Uterus (tissue), 4 donors: ENCODE data around the gene RTN1. TPM values are rescaled to one million over a fixed set of nuclear protein-coding genes. Genes with fewer than 3 reads are reported as not detected.

Source experiments
- DNase-seq, 2 donors: peaks; one replicate each; pipeline ENCODE4 v3.0.0-alpha.2; 2019 to 2020
- H3K27ac ChIP-seq, 2 donors: fragments of 200-600 bp; sonication (generic); 1 replicate in 1 of 2; 2 replicates in 1 of 2; pipeline ENCODE4 v1.5.1; 2016 to 2018
- H3K27me3 ChIP-seq, 2 donors: fragments of 200-600 bp; sonication (generic); one replicate each; pipeline ENCODE4 v1.5.1; 2018 to 2019; ENCODE audit warnings: control low read depth in 1 of 2
- H3K36me3 ChIP-seq, 2 donors: fragments of 200-600 bp; sonication (generic); one replicate each; pipeline ENCODE4 v1.5.1; 2019; ENCODE audit warnings: control low read depth in 1 of 2
- H3K4me1 ChIP-seq, 2 donors: fragments of 200-600 bp; sonication (generic); one replicate each; pipeline ENCODE4 v1.5.1; 2018 to 2019; ENCODE audit warnings: control low read depth in 1 of 2
- H3K4me3 ChIP-seq, 2 donors: fragments of 200-600 bp; sonication (generic); 1 replicate in 1 of 2; 2 replicates in 1 of 2; pipeline ENCODE4 v1.5.1; 2018 to 2019; ENCODE audit warnings: mild to moderate bottlenecking in 1 of 2
- H3K9me3 ChIP-seq, 2 donors: fragments of 200-600 bp; sonication (generic); one replicate each; pipeline ENCODE4 v1.5.1; 2019; ENCODE audit warnings: control low read depth in 1 of 2
- CTCF ChIP-seq, 4 experiments: fragments of 200-600 bp in 2 of 4; fragments of 450-650 bp in 2 of 4; sonication (generic) in 2 of 4; IDR thresholded peaks; one replicate each; pipeline ENCODE4 v1.5.1; 2016 to 2019; ENCODE audit warnings: antibody characterized with exemption in 4 of 4, mild to moderate bottlenecking in 2 of 4, moderate library complexity in 1 of 4
- POLR2A ChIP-seq, 2 donors: fragments of 450-650 bp; IDR thresholded peaks; one replicate each; pipeline ENCODE4 v1.6.1; 2016; ENCODE audit warnings: antibody characterized with exemption in 2 of 2, mild to moderate bottlenecking in 1 of 2, moderate library complexity in 1 of 2
- intact Hi-C: fragments of 100-400 bp; cut with DNase I; formaldehyde crosslinking; loops from one replicate; pipeline ENCODE4 v1.15.1; 2023; ENCODE audit warnings: low total_unique reads
- total RNA-seq, 4 donors: library from RNA; depleted of rRNA in 3 of 4; stranded (reverse); fragments of >200 nt in 3 of 4; gene quantifications; one replicate each; pipeline versions ENCODE4 v1.1.0 to v1.2.4, GENCODE V29; 2014 to 2023
- donor health status: DM: yes; HTN: yes; CAD: no.

RTN1 gene
- total RNA-seq, 4 donors from 2014 or later, result 0.26 to 14.4 (median 7.5) TPM

GRCh38 chr14:59704054-59704645 is 166.4 kb downstream of the RTN1 start:
- Histone ChIP-seq H3K36me3 (no peaks in the 10 kb centered on the region), H3K4me1 (no peaks in the 10 kb centered on the region), H3K27me3 (no peaks in the 10 kb centered on the region), H3K27ac (no peak overlapping the region), H3K4me3 (no peak overlapping the region), H3K9me3 (no peaks in the 10 kb centered on the region)
- no peak for TF ChIP-seq CTCF (IDR thresholded peaks at IDR 0.05)
- TF ChIP-seq POLR2A (IDR thresholded peaks at IDR 0.05), result no peak
- no peak for DNase-seq
- intact Hi-C loops, result no loop called here

- Histone ChIP-seq H3K4me3 (no peak overlapping the region), H3K27ac (no peak overlapping the region), H3K9me3 (no peaks in the 10 kb centered on the region), H3K36me3 (no peaks in the 10 kb centered on the region), H3K27me3 (no peaks in the 10 kb centered on the region), H3K4me1 (no peaks in the 10 kb centered on the region)
- DNase-seq, result no peak
- TF ChIP-seq POLR2A (IDR thresholded peaks at IDR 0.05) (no peak), CTCF (IDR thresholded peaks at IDR 0.05) (no peak)
- intact Hi-C loops, result no loop called here
Observed at GRCh38 chr14:59699442-59699841, 171.1 kb downstream of the RTN1 start.

- Histone ChIP-seq H3K4me3 (no peak overlapping the region), H3K9me3 (no peaks in the 10 kb centered on the region), H3K36me3 (no peaks in the 10 kb centered on the region), H3K4me1 (no peaks in the 10 kb centered on the region), H3K27me3 (no peaks in the 10 kb centered on the region), H3K27ac (no peak overlapping the region)
- no peak for TF ChIP-seq POLR2A (IDR thresholded peaks at IDR 0.05)
- no peak for DNase-seq
- intact Hi-C loops, result no loop called here
Observed at GRCh38 chr14:59698793-59699192, 171.8 kb downstream of the RTN1 start.

- Histone ChIP-seq H3K27me3 (no peaks in the 10 kb centered on the region), H3K4me1 (no peaks in the 10 kb centered on the region), H3K36me3 (no peaks in the 10 kb centered on the region), H3K27ac (no peak overlapping the region), H3K9me3 (no peaks in the 10 kb centered on the region), H3K4me3 (no peak overlapping the region)
- DNase-seq, result no peak
- intact Hi-C loops, result no loop called here
- TF ChIP-seq POLR2A (IDR thresholded peaks at IDR 0.05) (no peak), CTCF (IDR thresholded peaks at IDR 0.05) (no peak)
Observed at GRCh38 chr14:59695198-59695597, 175.4 kb downstream of the RTN1 start.

- Histone ChIP-seq H3K4me3 (no peak overlapping the region), H3K9me3 (no peaks in the 10 kb centered on the region), H3K36me3 (no peaks in the 10 kb centered on the region), H3K4me1 (no peaks in the 10 kb centered on the region), H3K27ac (no peak overlapping the region), H3K27me3 (no peaks in the 10 kb centered on the region)
- no peak for TF ChIP-seq POLR2A (IDR thresholded peaks at IDR 0.05)
- TF ChIP-seq CTCF (IDR thresholded peaks at IDR 0.05), result no peak
- DNase-seq, result no peak
- intact Hi-C loops, result no loop called here
Observed at GRCh38 chr14:59691266-59691665, 179.3 kb downstream of the RTN1 start.

GRCh38 chr14:59690426-59690825 is 180.2 kb downstream of the RTN1 start:
- Histone ChIP-seq H3K27me3 (no peaks in the 10 kb centered on the region), H3K36me3 (no peaks in the 10 kb centered on the region), H3K4me3 (no peak overlapping the region), H3K4me1 (no peaks in the 10 kb centered on the region), H3K27ac (no peak overlapping the region), H3K9me3 (no peaks in the 10 kb centered on the region)
- intact Hi-C loops, result no loop called here
- no peak for DNase-seq
- TF ChIP-seq CTCF (IDR thresholded peaks at IDR 0.05), result no peak
- TF ChIP-seq POLR2A (IDR thresholded peaks at IDR 0.05), result no peak
